ENCODE results near the gene NEDD4L. TPM values are rescaled to one million over a fixed set of nuclear protein-coding genes. Genes with fewer than 3 reads are reported as not detected.

NEDD4L gene
- total RNA-seq, 1 donor from 2014 or later, result 41.4 TPM

GRCh38 chr18:58037163-58037562 lies 6.9 kb upstream of the NEDD4L start:
- no peak for TF ChIP-seq CTCF (conservative IDR thresholded peaks at IDR 0.05)
- Mint-ChIP-seq H3K4me1 (peaks cover 3% of the 10 kb centered on the region), H3K9me3 (no peaks in the 10 kb centered on the region), H3K36me3 (ENCODE audit: low read depth) (no peaks in the 10 kb centered on the region), H3K27me3 (ENCODE audit: low read depth) (peaks cover 3% of the 10 kb centered on the region), H3K4me3 (no peak overlapping the region), H3K27ac (ENCODE audit: unreplicated experiment) (no peak overlapping the region)
- DNase-seq (ENCODE audit: low read depth, low spot score), result no peak

GRCh38 chr18:58038063-58038462 lies 6.0 kb upstream of the NEDD4L start:
- no peak for TF ChIP-seq CTCF (conservative IDR thresholded peaks at IDR 0.05)
- Mint-ChIP-seq H3K9me3 (no peaks in the 10 kb centered on the region), H3K27me3 (ENCODE audit: low read depth) (peaks cover 5% of the 10 kb centered on the region), H3K4me1 (peaks cover 8% of the 10 kb centered on the region), H3K27ac (ENCODE audit: unreplicated experiment) (no peak overlapping the region), H3K4me3 (no peak overlapping the region), H3K36me3 (ENCODE audit: low read depth) (no peaks in the 10 kb centered on the region)
- DNase-seq (ENCODE audit: low read depth, low spot score), result no peak

- Mint-ChIP-seq H3K27ac (ENCODE audit: unreplicated experiment) (no peak overlapping the region), H3K9me3 (no peaks in the 10 kb centered on the region), H3K4me3 (peak overlapping the region; percentile 74), H3K36me3 (ENCODE audit: low read depth) (no peaks in the 10 kb centered on the region), H3K4me1 (peaks cover 31% of the 10 kb centered on the region), H3K27me3 (ENCODE audit: low read depth) (peaks cover 7% of the 10 kb centered on the region)
- no peak for DNase-seq (ENCODE audit: low read depth, low spot score)
- no peak for TF ChIP-seq CTCF (conservative IDR thresholded peaks at IDR 0.05)
Measured at GRCh38 chr18:58041633-58042032, 2.4 kb upstream of the NEDD4L start.

- Mint-ChIP-seq H3K27me3 (ENCODE audit: low read depth) (peaks cover 7% of the 10 kb centered on the region), H3K27ac (ENCODE audit: unreplicated experiment) (no peak overlapping the region), H3K4me1 (peaks cover 38% of the 10 kb centered on the region), H3K9me3 (no peaks in the 10 kb centered on the region), H3K4me3 (peak overlapping the region; percentile 97), H3K36me3 (ENCODE audit: low read depth) (no peaks in the 10 kb centered on the region)
- DNase-seq (ENCODE audit: low read depth, low spot score), result no peak
- TF ChIP-seq CTCF (conservative IDR thresholded peaks at IDR 0.05), result no peak
Measured at GRCh38 chr18:58042826-58043490, 1.1 kb upstream of the NEDD4L start.

- Mint-ChIP-seq H3K4me3 (peak overlapping the region; percentile 97), H3K27ac (ENCODE audit: unreplicated experiment) (peak overlapping the region; percentile 44)
- TF ChIP-seq CTCF (conservative IDR thresholded peaks at IDR 0.05), result peak; percentile 39
Measured at GRCh38 chr18:58044370-58045241, 580 bp downstream of the NEDD4L start.

More at GRCh38 chr18:58044370-58045241, 580 bp downstream of the NEDD4L start:
- Mint-ChIP-seq H3K9me3 (no peaks in the 10 kb centered on the region), H3K36me3 (ENCODE audit: low read depth) (no peaks in the 10 kb centered on the region), H3K27me3 (ENCODE audit: low read depth) (peaks cover 7% of the 10 kb centered on the region), H3K4me1 (peaks cover 38% of the 10 kb centered on the region)
- peak; percentile 36 for DNase-seq (ENCODE audit: low read depth, low spot score)
